NCI-H82 (cell line): ENCODE measurements around the gene ZEB2.

Source experiments
- DNase-seq: peaks from one replicate; lab custom pipeline; 2025; lab: John Stamatoyannopoulos, UW

ZEB2 gene

GRCh38 chr2:144495227-144496091, 24.5 kb downstream of the ZEB2 start:
- no peak for DNase-seq

DNA sequence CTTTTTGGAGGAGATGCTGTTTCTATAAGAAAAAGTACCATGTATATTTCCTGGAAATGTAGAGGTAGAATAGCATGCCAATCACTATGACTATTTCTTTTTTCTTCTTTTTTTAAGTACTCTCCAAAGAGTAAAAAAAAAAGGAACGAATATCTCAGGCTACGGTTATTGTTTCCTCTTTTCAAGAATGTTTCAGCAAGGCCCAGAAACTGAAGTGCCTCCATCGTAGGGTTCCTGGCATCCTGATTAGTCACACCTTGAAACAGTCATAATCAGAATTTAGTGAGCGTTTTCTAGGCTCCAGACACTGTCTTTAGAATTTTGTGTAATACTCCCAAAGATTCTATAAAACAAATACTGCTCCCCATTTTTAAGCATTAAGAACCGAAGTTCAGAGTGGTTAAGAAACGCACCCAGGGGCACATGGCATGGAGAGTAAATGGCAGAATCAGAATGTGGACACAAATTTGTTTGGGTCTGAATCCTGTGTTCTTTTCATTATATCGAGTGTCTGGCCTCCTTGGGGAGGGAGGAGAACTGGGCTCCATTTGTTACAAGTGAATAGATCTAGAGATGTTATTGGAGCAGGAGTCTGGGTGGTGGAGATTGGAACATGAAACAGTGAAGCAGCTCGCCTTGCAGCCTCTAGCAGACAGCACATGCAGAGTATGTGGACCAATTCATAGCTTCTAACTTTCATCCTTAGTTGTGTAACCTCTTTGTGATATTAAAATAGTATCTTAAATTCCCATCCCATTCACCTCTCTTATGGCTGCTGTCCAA, 26.7 kb downstream of the ZEB2 start:
- DNase-seq = no peak

DNA sequence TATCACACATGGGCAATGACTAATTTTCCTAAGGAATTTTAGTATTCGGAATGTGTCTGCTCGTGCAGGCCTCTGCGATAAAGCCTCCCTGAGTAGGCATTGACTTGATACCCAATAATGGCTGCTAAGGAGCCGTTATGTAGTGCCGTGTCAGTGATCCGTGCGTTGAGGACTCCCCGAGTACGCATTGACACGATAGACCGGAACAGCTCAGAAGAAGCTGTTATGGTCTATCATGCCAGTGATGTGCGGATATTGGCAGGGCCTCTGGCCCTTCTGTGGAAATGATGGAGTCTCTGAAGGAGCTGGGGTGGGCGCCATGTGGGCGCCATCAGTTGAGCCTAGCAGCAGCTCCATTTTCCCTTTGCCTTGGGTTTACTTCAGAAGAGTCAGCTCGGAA, 29.1 kb downstream of the ZEB2 start:
- DNase-seq = no peak

- DNase-seq = no peak
Measured at GRCh38 chr2:144490017-144490416, 29.9 kb downstream of the ZEB2 start.

GRCh38 chr2:144489315-144489916, 30.5 kb downstream of the ZEB2 start:
- DNase-seq = no peak

GRCh38 chr2:144484201-144484948, 35.5 kb downstream of the ZEB2 start:
- DNase-seq = no peak

GRCh38 chr2:144481666-144482065, 38.3 kb downstream of the ZEB2 start:
- DNase-seq = no peak

DNA sequence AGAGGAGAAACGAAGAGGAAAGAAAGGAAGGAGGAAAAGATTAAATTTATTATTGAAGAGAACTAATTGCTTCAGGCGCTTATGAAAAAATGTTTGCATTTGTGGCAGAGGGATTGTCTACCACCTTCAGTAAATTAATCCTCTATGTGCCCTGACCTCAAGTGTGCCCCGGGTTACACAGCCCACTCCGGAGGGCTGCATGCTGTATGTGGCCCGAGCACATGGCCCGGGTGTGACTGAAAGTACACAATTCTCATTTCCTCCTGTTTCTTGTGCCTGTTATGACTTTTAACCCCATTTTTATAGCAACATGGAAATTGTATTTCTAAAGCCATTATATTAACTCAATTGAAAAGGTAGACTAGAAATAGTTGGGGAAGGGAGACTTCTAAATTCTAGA, 38.8 kb downstream of the ZEB2 start:
- DNase-seq = no peak

- no peak for DNase-seq
Measured at GRCh38 chr2:144480285-144480684, 39.6 kb downstream of the ZEB2 start.

DNA sequence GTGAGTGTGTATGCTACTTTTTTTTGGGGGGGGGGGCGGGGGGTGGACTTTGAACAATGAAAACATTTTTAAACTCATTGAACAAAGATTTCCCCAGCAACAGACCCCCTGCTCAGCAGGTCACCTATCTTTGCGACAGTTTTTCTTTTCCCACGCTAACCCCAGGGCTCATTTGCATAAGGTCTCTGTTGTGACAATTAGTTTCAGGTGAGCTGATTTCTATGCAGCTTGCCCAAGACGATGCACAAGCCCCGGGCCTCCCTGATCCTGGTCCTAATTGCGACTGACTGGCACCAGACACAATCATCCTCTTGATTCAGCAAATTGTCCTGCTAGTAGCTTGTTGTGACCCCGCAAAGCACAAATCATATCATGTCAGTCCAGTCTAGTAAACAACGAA, 40.3 kb downstream of the ZEB2 start:
- DNase-seq = no peak

DNA sequence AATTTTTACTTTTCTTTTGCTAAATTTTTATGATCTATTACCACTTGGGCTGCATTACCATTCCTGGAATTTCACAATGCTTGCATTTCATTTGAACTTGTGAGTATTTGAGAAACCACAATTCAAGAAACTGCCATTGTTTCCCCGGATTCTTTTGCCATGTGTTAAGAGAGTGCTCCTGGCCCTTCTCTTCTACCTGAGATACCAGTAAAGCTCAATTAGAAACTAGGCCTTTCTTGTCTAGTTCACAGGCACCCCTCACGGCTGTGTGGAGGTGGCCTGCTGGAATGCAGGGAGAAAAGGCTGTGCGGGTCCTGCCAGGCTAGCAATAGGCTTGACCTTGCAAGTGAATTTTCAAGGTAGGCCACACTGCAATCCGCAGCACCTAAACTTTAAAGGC, 40.8 kb downstream of the ZEB2 start:
- DNase-seq = no peak

DNA sequence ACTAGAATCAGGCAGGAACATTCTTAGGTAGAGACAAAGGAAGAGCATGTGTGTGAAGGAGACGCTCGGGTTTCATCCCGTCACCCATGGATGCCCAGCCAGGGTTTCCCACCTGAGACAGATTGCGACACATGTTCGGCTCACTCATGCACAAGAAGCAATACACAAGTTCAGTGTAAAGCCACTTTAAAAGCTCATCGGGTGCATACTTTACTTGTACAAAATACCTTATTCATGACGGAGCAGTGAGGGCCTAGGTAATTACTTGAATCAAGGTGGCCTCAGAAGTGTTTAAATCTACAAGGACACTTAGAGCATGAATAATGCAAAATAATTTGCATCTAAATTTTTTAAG, 42.0 kb downstream of the ZEB2 start:
- peak; percentile 52 for DNase-seq

GRCh38 chr2:144477281-144477956, 42.5 kb downstream of the ZEB2 start:
- peak; percentile 60 for DNase-seq

DNA sequence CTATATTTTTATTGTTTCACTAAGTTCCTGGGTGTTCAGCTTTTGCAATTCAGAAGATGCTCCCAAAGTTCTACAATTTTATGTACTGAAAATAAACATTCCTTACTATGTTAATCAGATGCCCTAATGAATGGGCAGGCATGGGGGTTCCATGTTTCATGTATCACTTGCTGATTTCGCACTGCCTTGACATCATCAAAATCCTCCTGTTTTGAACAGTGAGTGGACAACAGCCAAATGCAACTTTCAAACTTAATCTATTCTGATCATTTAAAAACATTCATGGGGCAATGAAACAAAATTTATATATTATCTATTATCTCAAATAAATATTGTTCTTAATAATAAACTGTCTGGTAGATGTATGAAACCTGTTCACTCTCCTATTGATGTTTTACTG, 43.2 kb downstream of the ZEB2 start:
- no peak for DNase-seq

DNA sequence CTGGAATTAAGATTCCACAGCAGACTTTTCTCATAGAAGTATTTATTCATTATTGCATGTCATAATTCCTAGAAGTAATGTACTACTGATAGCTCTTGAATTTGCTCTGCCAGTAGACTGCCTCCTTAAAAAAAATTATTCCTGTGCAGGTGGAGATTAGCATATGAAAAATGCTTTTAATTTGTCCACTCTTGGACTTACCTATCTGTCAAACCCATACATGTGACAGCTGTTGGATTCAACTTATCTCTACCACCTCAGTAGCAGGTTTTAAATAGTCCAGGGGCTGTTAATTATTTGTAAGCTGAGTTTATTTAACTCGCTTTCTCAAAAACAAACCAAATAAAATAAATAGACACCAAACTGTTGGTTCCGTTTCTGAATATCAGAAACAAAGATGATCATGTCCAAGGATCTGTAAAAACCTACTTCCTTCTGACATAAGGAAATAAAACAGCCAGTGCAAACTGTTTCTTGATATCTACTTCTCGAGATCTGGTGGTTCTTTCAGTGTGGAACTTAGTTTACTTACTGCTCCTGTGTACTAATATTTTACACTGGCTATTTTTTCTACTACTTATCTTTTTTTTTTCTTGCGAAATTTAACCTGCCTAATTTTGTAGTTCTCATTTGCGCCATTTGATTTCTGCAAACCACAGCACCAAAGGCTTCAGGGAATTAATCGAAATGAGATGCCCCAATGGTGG, 44.2 kb downstream of the ZEB2 start:
- no peak for DNase-seq

- no peak for DNase-seq
Measured at GRCh38 chr2:144475044-144475443, 44.9 kb downstream of the ZEB2 start.

DNA sequence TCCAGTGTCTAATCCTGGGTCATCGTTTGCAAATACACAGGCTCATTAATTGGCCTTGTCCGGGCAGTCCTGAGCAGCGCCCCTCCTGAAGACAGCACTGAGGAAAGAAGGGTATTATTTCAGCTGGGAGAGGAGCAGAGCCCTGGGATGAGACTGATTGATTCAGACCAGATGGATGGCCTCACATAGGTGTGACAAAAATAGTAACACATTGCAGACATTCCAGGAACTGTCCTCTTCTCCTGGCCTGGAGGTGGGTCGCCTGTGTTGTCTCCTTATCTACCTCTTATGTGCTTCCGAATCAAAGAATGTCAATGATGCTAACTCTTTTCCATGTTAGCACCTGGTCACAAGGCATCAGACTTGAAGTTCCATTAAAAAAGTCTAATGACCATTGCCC, 45.9 kb downstream of the ZEB2 start:
- no peak for DNase-seq

DNA sequence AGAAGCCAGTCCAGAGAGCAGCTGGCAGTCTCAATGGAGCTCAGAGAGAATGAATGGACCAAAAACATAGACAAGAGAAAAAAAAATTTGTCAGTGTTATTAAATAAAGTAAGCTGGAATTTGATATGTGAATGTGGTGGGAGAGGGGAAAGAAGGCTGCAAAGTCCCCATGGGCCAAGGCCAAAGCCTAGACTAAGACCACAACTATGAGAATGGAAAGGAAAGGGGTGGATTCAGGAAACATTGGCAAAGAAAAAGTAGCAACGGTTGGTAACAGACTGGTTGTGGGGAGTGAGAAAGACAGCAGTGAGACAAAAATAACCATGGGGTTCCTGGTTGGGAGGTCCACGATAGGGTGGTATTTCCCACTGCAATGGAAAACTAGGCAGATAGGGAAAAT, 47.0 kb downstream of the ZEB2 start:
- no peak for DNase-seq

- no peak for DNase-seq
Measured at GRCh38 chr2:144472046-144472412, 47.9 kb downstream of the ZEB2 start.

DNA sequence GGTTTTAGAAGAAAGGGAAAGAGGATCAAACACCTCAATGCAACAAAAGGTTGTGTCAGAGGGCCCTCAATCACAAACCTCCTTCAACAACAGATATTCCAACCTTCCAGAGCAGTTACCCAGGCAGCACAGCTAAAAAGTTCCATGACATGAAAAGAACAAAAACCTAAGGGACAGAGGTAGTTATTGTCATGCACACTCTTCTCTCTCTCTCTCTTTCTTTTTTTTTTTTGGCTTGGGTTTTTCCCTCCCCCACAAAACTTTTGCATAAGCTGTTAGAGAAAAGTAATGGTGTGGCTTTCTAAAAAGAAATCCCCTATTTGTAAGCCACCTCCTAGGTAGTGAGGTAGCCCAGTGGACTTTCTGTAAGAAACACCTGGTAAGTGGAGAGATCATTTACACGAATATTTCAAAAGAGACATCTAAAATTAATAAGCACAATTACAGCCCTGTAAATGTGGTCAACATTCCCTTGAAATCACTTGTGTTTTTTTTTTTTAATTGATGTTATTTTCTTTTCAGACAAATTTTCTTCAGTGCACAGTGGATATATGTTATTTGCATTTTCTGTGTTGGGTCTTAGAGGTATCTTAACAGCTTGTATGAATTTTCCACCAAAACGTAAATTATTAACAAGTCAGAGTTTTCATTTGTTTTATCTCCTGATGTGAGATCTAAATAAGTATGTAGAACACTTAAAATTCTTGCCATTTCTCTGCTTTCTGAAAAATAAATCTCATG, 48.4 kb downstream of the ZEB2 start:
- no peak for DNase-seq
